Measurements from ENCODE around the gene GULP1.
"Not testable (repeated sequence)": the region's sequence is repeated elsewhere in the genome, so short reads cannot be mapped to it uniquely, and the experiment has no call there.

GULP1 gene

DNA sequence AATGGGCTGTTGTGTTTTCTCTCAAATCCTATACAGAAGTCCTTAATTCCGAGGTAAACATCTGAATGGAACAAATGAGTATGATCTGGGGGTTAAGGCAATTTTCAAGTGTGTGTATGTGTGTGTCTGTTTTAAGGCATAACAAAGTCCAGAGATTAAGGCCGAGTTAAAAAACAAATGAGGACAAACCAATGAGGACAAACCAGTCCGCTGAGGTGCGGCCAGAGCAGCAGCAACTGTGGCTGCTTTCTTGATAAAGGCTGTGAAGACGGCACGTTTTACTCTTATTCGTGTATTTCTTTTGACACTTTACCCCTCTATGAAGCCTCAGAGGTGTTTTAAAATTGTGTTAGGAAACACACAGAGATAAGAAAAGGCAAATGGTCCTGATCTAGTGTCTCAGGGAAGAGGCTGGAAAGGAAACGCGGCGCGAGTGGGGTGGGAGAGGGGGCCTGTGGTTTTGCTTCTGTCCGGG is 495 bp upstream of the GULP1 start:
- DNase-seq (ENCODE audit: low spot score) = no peak
- TF ChIP-seq, protein P1, sequence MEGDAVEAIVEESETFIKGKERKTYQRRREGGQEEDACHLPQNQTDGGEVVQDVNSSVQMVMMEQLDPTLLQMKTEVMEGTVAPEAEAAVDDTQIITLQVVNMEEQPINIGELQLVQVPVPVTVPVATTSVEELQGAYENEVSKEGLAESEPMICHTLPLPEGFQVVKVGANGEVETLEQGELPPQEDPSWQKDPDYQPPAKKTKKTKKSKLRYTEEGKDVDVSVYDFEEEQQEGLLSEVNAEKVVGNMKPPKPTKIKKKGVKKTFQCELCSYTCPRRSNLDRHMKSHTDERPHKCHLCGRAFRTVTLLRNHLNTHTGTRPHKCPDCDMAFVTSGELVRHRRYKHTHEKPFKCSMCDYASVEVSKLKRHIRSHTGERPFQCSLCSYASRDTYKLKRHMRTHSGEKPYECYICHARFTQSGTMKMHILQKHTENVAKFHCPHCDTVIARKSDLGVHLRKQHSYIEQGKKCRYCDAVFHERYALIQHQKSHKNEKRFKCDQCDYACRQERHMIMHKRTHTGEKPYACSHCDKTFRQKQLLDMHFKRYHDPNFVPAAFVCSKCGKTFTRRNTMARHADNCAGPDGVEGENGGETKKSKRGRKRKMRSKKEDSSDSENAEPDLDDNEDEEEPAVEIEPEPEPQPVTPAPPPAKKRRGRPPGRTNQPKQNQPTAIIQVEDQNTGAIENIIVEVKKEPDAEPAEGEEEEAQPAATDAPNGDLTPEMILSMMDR (IDR thresholded peaks at IDR 0.05) = no peak

DNA sequence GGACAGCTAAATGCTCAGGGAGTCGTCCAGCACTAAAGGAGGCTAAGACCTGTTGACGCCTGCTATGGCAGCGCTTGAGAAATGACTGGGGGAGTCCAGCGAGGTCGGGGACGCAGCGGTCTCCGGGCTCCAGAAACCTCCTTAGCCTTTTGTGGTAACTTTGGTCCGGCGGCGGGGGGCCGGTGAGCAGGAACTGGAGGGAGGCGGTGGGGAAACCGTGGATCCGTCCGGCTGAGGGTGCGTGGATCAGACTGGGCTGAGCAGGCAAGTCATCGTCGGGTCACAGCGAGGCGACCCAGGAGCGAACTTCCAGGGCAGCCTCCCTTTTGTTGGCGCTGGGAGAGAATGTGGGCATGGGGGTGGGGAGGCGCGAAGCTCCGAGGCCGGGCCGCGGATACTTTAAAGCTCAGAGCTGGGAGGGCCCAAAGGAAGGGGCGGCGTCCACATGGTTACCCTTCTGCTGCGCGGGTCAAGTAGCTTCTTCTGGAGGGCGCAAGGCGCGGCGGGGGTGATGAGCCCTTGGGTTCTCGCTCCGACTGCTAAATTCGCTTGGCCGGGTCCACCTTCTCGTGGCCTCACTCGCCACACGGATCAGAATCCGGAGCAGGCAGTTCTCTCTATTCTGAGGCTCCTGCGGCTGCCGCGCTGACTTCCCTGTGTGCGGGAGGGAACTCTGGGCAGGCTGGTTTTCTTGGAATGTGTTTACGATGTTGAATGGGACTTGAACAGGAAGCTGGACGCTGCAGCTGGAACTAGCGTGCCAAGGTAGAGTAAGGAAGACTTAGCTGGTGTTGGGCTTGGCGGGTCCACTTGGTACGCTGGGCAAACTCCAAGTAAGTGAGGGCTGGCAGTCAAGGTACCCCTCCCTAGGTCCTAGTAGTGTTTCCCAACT is 920 bp downstream of the GULP1 start:
- Histone ChIP-seq H3K4me3 (peak overlapping the region; percentile 93), H3K27ac (peak overlapping the region; percentile 95 to 98)
- peak; percentile 88 for DNase-seq (ENCODE audit: low spot score)
- TF ChIP-seq, protein P1 (IDR thresholded peaks at IDR 0.05) = no peak

More for the DNA sequence above, 495 bp upstream of the GULP1 start:
- Histone ChIP-seq H3K4me3 (peak overlapping the region; percentile 93), H3K27ac (peak overlapping the region; percentile 95 to 98)

DNA sequence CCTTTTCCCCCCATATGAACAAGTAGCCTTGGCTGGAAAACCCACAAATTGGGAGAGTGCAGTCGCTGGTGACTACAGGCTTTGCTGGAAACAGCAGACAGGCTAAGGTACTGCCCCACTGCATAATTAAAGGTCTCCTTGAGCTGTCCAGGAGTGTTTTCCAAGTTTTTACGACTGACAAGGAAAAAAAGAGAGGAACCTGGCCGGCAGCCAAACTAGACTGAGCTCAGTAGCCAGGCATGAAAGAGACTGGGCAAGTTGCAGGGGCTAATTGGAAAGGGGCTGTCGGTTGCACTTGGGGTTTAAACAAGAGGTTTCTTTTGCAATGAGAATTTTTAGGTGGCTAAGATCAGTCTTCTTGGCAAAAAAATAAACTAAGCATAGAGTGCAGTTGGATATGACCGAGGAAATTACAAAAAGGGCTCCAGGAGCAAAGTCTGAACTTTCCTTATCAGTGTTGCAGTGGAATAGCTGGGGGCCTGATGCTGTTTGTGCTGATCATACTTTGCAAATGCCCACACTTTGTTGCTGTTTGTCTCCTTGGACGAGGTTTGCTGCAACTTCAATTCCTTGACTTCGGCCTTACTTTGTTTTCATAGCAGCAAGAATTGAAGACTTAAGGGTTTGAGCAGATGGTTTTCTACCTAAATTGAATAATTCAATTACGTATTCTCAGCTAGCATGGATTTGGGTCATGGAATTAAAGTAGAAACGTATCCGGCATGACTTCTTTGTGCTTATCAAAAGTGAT is 2.1 kb downstream of the GULP1 start:
- DNase-seq (ENCODE audit: low spot score) = peak; percentile 76
- TF ChIP-seq, protein P1 (IDR thresholded peaks at IDR 0.05) = no peak
- Histone ChIP-seq H3K27ac (peak overlapping the region; percentile 95 to 98), H3K4me3 (peak overlapping the region; percentile 93)

DNA sequence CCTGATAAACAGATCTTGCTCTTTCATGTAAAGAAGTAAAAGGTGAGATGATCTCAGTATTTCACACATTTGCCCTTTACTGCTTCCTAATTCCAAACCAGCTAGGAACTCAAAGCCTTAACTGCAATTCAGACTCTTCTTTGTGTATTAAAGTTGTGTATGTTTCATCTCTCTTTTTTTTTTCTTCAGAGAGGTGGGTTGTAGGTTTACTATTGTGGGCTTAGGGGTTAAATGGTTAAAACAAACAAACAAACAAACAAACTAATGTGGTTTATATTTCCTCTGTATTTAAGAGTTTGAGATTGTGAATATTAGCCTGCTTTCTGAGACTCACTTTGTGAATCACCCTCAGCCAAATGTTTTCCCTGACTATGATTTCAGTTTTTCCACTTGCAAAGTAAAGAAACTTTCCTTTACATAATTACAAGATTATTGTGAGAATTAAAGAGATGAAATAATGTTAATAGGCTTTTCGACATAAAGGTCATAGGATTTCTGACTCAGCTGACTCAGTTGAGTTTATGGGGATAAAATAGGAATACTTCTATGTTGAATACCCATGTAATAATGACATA is 2.8 kb downstream of the GULP1 start:
- DNase-seq (ENCODE audit: low spot score) = no peak
- TF ChIP-seq, protein P1 (IDR thresholded peaks at IDR 0.05) = no peak
- H3K27ac ChIP-seq = peak overlapping the region; percentile 95 to 98
- H3K4me3 ChIP-seq = peak overlapping the region; percentile 93

DNA sequence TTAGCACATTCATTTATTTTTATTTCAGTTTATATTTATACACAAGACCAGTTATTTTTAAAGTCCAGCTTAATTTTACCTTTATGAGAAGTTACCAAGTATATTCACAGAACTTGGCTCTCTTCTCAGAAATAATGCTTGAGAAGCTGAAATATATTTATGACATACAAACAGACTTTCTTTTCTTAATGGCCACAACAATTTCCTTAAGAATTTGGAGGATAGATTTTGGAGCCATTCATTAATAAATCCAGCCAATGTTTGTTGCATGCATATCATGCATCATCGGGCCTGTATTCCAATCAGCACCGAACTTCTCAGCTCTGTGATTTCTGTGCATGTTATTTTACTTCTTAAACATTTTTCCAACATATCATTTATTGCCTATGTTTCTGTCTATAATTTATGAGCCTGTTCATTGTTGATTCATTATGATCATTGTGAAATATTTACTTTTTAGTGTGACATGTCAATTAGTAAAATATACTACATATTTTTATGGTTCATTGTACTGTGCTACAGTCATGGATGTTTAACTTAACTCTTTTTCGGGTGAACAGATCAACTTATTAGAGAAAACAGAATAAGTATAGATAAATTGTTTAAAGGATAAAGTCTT is 3.5 kb downstream of the GULP1 start:
- DNase-seq (ENCODE audit: low spot score) = no peak
- peak overlapping the region; percentile 93 for H3K4me3 ChIP-seq
- peak overlapping the region; percentile 95 to 98 for H3K27ac ChIP-seq
- TF ChIP-seq, protein P1 (IDR thresholded peaks at IDR 0.05) = no peak

DNA sequence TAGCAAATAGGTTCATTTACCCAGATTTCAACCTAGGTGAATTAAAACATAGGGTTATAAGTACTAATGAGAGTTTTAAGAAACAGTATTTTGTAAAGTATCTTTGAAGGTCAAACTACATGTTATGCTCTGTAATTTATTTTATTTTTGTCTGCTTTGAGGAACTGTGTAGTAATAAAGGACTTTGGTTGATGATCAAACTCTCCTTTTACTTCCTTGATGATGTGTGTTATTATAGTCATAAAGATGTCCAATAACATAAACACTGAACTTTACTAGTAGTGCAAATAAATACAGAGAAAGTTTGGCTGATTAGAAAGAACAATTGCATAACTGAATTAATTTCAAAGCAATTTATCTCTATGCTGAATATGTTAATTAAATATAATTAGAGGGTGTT is 6.3 kb downstream of the GULP1 start:
- no peak overlapping the region for H3K4me3 ChIP-seq
- DNase-seq (ENCODE audit: low spot score) = no peak
- TF ChIP-seq, protein P1 (IDR thresholded peaks at IDR 0.05) = no peak
- no peak overlapping the region for H3K27ac ChIP-seq

DNA sequence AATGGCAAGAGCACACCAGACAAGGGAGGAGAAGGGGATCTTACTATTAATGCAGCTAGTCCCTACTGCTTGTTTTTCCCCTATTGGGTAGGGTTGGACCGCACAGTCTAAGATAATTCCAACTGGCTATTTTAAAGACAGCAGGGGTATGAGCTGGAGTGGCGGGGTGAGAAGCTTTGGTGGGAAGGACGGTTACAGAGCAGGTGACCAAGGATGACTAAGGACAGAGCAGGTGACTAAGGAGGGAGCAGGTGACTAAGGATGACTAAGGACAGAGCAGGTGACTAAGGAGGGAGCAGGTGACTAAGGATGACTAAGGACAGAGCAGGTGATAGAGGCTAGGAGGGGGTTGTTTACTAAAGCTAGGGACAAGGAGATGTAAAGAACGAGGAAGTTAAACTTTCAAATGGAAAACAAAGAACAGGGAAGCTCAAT is 7.3 kb downstream of the GULP1 start:
- H3K27ac ChIP-seq; DNase-seq (ENCODE audit: low spot score); H3K4me3 ChIP-seq: not testable (repeated sequence)

Data from coronary artery (tissue), 2 donors.